Measurements from ENCODE around the gene POLR2A. TPM values are rescaled to one million over a fixed set of nuclear protein-coding genes. Genes with fewer than 3 reads are reported as not detected.

POLR2A gene
- total and polyA plus RNA-seq, 10 of the 15 experiments (the other 5 are each of a cell fraction or from before 2014, with no cell fraction given): 1.7 to 121 (median 33.4) TPM

DNA sequence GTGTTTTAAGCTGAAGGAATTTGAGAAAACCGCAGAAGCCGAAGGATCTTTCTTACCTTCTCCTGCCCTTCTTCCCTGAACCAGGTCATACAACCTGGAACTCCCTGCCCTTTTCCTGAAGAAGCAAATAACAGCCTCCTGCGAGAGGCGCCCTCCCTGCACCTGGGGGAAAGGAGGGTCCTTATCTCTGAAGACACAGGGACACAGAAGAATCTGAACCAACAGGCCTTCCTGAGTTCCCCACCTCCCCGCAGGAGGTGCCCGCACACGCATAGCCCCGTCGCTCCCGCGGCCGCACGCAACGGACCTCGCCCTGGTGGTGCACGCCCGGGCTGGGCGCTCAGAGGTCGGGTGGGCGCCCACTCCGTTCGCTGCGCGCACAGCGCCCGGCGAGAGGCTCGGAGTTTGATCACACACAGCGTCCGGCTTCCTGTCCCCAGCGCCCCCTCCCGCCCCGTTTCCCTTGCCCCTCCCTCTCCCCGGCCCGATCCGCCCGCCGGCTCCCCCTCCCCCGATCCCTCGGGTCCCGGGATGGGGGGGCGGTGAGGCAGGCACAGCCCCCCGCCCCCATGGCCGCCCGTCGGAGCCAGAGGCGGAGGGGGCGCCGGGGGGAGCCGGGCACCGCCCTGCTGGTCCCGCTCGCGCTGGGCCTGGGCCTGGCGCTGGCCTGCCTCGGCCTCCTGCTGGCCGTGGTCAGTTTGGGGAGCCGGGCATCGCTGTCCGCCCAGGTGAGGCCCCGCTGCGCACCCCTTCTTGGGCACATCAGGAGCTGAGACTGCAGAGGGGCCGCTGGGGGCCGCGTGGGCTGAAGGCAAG is 64.6 kb downstream of the POLR2A start, which contains the start of gene TNFSF12 (continued):
- no peak for TF ChIP-seq ETV6 (conservative IDR thresholded peaks at IDR 0.05 in 1 of 2, IDR thresholded peaks at IDR 0.05 in 1 of 2; ENCODE audit: borderline replicate concordance in 1 of 2, low read depth in 1 of 2)
- no peak for TF ChIP-seq EED (IDR thresholded peaks at IDR 0.05; ENCODE audit: low read depth)
- TF ChIP-seq, protein P1, sequence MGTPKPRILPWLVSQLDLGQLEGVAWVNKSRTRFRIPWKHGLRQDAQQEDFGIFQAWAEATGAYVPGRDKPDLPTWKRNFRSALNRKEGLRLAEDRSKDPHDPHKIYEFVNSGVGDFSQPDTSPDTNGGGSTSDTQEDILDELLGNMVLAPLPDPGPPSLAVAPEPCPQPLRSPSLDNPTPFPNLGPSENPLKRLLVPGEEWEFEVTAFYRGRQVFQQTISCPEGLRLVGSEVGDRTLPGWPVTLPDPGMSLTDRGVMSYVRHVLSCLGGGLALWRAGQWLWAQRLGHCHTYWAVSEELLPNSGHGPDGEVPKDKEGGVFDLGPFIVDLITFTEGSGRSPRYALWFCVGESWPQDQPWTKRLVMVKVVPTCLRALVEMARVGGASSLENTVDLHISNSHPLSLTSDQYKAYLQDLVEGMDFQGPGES (IDR thresholded peaks at IDR 0.05): no peak
- no peak for TF ChIP-seq RB1 (IDR thresholded peaks at IDR 0.05; ENCODE audit: borderline replicate concordance)
- TF ChIP-seq KDM1A (IDR thresholded peaks at IDR 0.05; ENCODE audit: borderline replicate concordance): no peak
- TF ChIP-seq BHLHE40 (IDR thresholded peaks at IDR 0.05; ENCODE audit: borderline replicate concordance in 1 of 2, low read depth in 2 of 2, low read length in 1 of 2): 0 out of 4 replicates have a peak, but pooled peaks of 1 of the 2 experiments have one; percentile 16
- TF ChIP-seq, protein P2, sequence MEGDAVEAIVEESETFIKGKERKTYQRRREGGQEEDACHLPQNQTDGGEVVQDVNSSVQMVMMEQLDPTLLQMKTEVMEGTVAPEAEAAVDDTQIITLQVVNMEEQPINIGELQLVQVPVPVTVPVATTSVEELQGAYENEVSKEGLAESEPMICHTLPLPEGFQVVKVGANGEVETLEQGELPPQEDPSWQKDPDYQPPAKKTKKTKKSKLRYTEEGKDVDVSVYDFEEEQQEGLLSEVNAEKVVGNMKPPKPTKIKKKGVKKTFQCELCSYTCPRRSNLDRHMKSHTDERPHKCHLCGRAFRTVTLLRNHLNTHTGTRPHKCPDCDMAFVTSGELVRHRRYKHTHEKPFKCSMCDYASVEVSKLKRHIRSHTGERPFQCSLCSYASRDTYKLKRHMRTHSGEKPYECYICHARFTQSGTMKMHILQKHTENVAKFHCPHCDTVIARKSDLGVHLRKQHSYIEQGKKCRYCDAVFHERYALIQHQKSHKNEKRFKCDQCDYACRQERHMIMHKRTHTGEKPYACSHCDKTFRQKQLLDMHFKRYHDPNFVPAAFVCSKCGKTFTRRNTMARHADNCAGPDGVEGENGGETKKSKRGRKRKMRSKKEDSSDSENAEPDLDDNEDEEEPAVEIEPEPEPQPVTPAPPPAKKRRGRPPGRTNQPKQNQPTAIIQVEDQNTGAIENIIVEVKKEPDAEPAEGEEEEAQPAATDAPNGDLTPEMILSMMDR (IDR thresholded peaks at IDR 0.05 in 2 of 3, conservative IDR thresholded peaks at IDR 0.05 in 1 of 3; ENCODE audit: control insufficient read depth in 2 of 3, extremely low read depth in 1 of 3, insufficient read depth in 1 of 3, low read depth in 3 of 3, low read length in 3 of 3): peak in 1 of 3 experiments; percentile 9; a peak in 1 of 6 replicates
- peak; percentile 74 for TF ChIP-seq POLR2A (IDR thresholded peaks at IDR 0.05; ENCODE audit: low read depth, low read length)
- TF ChIP-seq FOXK2 (IDR thresholded peaks at IDR 0.05): no peak
- TF ChIP-seq TBL1XR1 (IDR thresholded peaks at IDR 0.05; ENCODE audit: low read depth, low read length): no peak
- TF ChIP-seq POLR2AphosphoS2 (IDR thresholded peaks at IDR 0.05; ENCODE audit: low read depth, low read length): no peak
- TF ChIP-seq, protein P3, sequence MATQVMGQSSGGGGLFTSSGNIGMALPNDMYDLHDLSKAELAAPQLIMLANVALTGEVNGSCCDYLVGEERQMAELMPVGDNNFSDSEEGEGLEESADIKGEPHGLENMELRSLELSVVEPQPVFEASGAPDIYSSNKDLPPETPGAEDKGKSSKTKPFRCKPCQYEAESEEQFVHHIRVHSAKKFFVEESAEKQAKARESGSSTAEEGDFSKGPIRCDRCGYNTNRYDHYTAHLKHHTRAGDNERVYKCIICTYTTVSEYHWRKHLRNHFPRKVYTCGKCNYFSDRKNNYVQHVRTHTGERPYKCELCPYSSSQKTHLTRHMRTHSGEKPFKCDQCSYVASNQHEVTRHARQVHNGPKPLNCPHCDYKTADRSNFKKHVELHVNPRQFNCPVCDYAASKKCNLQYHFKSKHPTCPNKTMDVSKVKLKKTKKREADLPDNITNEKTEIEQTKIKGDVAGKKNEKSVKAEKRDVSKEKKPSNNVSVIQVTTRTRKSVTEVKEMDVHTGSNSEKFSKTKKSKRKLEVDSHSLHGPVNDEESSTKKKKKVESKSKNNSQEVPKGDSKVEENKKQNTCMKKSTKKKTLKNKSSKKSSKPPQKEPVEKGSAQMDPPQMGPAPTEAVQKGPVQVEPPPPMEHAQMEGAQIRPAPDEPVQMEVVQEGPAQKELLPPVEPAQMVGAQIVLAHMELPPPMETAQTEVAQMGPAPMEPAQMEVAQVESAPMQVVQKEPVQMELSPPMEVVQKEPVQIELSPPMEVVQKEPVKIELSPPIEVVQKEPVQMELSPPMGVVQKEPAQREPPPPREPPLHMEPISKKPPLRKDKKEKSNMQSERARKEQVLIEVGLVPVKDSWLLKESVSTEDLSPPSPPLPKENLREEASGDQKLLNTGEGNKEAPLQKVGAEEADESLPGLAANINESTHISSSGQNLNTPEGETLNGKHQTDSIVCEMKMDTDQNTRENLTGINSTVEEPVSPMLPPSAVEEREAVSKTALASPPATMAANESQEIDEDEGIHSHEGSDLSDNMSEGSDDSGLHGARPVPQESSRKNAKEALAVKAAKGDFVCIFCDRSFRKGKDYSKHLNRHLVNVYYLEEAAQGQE (IDR thresholded peaks at IDR 0.05; ENCODE audit: low read depth, low read length): no peak
- peak; percentile 55 for TF ChIP-seq GATAD2B (conservative IDR thresholded peaks at IDR 0.05; ENCODE audit: low read depth)
- TF ChIP-seq ZNF274 (IDR thresholded peaks at IDR 0.05; ENCODE audit: insufficient read depth, insufficient read length): no peak
- no peak for TF ChIP-seq JUND (IDR thresholded peaks at IDR 0.05; ENCODE audit: low read depth, low read length)
- TF ChIP-seq SREBF1 (IDR thresholded peaks at IDR 0.05; ENCODE audit: low read length): no peak
- no peak for TF ChIP-seq MTA3 (IDR thresholded peaks at IDR 0.05; ENCODE audit: borderline replicate concordance, low read length)
- no peak for TF ChIP-seq NFYB (IDR thresholded peaks at IDR 0.05; ENCODE audit: insufficient read depth, low read depth, low read length)
- peak; percentile 44 for TF ChIP-seq IKZF1 (conservative IDR thresholded peaks at IDR 0.05)
- TF ChIP-seq NR2C1 (IDR thresholded peaks at IDR 0.05): no peak
- TF ChIP-seq CREB1 (IDR thresholded peaks at IDR 0.05; ENCODE audit: low read depth): no peak
- TF ChIP-seq SREBF2 (IDR thresholded peaks at IDR 0.05; ENCODE audit: low read length): no peak
- TF ChIP-seq ZNF384 (IDR thresholded peaks at IDR 0.05; ENCODE audit: borderline replicate concordance, low read depth, low read length): no peak
- TF ChIP-seq RUNX3 (IDR thresholded peaks at IDR 0.05; ENCODE audit: low read length): peak; percentile 43

Measured in GM12878 (cell line).